Stimulated activated CD8-positive, alpha-beta memory T cell treated with anti-CD3 and anti-CD28 coated beads, Interleukin-15, amount 100 ng/mL, for 24 hours (primary cell): ENCODE data around the gene NR1I3.

Experiments
- DNase-seq: peaks from one replicate; pipeline ENCODE4 v3.0.0-alpha.2; 2020; ENCODE audit warnings: low read depth

NR1I3 gene

DNA sequence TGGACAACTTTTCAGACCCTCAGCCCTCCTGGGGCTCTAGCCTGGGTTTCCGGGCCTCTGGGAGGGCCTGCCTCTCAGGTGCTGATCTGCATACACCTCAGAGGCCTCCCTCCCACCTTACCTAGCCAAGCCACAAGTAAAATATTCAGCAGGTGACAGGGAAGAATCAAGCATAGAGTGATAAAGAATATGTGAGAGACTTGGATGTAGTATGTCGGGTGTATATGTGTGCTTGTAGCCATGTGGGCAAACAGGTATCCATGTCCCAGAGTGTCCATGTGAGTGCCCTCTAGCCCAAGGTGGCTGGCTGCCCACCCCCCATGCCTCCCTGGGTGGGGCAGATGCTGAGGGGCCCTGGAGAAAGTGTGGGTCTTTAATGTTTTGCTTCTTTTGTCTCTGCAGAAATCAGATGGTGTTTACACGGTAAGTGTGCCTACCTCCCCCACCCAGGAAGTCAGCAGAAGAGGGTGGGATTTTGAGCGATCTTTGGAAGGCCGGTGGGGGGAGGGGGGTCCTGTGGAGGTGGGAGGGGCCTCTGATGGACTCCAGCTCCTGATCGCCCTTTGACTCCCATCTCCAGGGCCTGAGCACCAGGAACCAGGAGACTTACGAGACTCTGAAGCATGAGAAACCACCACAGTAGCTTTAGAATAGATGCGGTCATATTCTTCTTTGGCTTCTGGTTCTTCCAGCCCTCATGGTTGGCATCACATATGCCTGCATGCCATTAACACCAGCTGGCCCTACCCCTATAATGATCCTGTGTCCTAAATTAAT, 19.5 kb downstream of the NR1I3 start:
- DNase-seq, result no peak

DNA sequence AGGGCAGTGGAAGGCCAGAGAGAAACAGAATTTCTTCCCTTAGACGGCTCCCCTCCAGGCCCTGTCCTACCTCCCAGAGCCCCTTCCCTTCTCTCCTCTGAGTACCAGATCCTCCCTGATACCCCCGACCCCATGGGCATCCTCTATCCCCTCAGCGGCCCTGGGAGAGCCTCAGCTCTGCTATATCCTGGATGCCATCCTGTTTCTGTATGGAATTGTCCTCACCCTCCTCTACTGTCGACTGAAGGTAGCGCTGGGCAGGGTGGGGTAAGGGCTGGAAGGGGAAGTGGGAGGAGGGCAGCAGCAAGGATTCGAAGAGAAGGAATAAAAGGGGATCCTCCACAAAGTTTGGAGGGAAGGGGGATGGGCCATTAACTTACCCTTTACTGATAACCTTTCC, 20.2 kb downstream of the NR1I3 start:
- no peak for DNase-seq

DNA sequence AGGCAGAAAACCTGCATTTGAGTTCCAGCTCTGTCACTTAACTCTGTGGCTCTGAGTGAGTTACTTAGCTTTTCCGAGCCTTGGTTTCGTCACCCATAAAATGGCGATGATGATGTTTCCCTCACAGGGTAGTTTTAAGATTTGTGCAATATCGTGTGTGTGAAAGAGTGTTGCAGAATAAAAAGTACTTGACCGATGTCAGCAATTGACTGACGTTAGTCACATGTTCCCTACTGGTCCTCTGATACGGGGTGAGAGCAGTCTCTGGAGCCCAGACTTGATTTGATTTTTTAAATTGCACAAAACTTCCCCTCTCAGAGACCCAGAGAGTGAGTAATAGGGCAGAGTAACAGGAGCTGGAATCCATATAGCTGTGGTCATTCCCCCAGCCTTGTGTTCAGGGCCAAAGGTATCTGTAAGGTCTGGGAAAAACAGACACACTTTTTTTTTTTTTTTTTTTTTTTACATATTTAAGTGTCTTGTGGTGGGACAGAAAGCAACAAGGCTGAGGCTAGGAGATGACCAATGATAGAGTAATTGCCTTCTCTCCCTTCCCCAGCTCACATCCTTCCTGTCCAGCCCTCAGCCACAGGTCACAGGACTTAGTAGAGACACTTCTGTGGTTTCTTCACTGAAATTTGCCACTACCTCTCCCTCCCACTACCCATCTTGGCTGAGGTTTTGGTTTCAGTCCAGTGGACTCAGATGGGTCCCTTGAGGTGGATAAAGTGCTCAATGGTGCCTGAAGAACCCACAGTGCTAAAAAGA, 20.9 kb downstream of the NR1I3 start:
- DNase-seq, result no peak

DNA sequence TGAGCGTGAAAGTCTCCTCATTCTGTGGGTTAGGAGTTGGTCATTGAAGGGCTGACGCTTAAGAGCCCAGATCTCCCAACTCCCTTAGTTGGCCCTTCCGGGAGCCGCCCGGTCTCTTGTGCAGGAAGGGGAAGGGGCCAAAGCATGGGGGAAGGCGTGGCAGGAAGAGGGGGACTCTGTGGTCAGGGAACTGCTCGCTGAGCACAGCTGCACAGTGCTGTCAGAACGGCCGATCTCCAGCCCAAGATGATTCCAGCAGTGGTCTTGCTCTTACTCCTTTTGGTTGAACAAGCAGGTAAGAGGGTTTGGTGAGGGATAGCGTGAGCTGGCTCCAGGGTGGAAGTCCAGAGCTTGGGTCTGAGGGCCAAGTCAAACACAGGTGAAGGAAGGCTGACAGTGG, 22.9 kb downstream of the NR1I3 start, which contains the start of gene FCER1G:
Gene FCER1G (plus strand): TSS at position 220 of the 400 bp plus-strand sequence. CDS start 27 bp downstream, at position 247.
- DNase-seq, result no peak

DNA sequence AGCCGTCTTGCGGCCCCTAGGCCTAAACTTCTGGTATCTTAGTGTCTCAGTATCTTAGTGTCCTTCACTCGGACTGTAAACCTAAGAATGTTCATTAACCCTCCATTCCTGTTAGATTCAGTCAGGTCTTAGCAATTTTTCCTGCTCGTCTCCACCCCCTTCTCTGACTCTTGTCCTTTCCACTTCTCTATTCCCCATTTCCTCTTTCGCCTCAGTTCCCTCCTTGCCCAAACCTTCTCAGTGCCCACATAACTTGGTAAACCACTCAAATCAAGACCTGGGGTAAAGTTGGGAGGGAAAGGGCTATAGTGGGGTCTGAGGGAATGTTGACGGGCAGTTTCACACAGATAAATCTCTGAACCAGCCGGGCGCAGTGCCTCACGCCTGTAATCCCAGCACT, 23.6 kb downstream of the NR1I3 start:
- no peak for DNase-seq

DNA sequence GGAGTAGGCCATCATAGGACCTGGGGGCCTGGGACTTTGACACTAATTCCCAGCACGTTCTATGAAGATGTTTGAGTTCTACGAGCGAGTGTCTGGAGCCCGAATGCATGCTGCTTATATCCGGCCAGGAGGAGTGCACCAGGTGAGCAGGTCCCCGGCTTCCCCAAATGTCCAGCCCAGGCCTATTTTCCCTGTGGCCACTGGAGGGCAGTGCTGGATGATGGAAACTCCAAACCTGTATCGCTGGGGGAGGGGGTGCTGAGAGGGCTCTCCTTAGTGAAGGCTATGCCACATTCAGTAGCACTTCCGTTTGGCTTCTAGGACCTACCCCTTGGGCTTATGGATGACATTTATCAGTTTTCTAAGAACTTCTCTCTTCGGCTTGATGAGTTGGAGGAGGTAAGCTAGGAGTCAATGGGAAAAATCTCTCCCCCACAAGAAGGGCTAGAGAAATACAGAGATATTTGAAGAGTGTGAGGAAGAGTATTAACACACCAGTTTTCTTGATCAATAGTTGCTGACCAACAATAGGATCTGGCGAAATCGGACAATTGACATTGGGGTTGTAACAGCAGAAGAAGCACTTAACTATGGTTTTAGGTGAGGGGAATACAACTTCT, 28.1 kb downstream of the NR1I3 start:
- no peak for DNase-seq

DNA sequence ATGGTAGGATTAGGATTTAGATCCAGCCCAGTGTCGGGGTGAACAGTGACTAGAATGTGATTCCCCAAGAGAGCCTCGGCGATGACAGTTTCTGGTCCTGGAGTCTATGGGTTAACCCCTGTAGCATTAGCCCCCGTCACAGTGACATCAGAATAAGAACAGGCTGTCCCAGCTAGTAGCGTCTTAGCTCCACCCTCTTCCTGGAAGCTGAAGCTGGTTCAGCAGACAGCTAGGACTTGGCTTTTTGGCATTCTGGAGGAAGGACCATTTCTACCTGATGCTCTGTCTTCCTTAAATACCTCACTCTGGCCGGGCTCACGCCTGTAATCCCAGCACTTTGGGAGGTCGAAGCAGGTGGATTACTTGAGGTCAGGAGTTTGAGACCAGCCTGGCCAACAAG, 30.8 kb downstream of the NR1I3 start:
- DNase-seq, result no peak

DNA sequence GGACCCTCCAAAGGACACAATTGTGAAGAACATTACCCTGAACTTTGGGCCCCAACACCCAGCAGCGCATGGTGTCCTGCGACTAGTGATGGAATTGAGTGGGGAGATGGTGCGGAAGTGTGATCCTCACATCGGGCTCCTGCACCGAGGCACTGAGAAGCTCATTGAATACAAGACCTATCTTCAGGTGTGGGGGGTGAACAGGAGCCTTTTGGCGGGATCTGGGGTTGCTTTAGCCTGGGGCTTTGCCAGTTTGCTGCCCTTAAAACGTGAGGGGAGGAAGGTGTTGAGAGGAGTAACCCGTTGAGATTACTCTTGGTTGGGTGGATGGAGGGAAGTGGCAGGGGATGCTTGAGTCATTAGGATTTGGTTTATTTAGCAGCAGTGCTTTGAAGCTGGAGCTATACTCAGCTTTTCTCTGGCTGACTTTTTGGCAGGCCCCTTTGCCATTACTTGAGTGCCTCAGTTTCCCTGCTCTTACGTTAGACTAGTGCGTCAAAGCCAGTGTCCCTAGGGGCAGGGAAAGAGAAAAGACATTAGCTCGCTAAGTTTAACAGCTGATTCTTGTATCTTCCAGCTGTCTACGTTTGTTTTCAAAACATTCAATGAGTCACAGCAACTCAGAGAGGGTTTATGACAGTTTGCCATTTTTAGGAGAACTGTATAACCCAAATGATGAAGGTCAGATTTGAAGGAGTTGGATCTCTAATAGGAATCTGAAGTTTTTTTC, 31.4 kb downstream of the NR1I3 start:
- DNase-seq, result no peak

DNA sequence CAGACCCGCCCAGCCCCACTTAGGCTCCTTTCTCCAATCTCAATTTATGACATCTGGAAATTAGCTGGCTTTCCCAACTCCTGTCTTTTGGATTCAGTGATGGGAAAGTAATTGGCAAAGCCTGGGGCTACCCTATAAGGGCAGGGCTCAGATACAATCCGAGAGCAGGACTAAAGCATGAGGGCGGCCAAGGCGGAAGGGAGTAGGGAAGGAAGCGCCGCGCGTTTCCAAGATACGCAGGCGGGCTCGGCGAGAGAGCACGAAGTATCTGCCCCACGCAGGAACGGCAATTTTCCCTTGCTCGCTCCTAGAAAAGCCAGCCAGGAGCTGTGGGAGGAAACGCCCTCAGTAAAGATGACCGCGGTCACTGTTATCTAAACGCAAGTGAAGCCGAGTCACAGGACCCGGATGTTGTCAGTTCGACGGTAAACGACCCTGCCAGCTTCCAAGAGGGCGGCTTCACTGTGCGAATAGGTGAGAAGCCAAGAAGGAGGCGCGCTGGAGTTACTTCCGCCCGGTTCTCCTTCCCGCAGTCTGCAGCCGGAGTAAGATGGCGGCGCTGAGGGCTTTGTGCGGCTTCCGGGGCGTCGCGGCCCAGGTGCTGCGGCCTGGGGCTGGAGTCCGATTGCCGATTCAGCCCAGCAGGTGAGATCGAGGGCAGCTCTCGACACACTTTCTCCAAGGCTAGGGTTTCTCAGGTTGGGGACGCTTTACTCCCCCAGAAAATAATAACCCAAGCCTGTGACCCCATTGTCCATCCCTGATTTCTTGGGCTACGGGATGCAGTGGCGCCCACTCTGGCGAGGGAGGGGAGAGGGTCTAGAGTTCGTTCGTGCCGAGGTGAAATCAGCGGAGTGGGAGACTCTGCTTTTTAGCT, 35.9 kb downstream of the NR1I3 start, which contains the start of gene NDUFS2:
Gene NDUFS2 (plus strand): TSS at position 532 of the 877 bp plus-strand sequence. CDS start 19 bp downstream, at position 551.
- DNase-seq, result peak; percentile 78

DNA sequence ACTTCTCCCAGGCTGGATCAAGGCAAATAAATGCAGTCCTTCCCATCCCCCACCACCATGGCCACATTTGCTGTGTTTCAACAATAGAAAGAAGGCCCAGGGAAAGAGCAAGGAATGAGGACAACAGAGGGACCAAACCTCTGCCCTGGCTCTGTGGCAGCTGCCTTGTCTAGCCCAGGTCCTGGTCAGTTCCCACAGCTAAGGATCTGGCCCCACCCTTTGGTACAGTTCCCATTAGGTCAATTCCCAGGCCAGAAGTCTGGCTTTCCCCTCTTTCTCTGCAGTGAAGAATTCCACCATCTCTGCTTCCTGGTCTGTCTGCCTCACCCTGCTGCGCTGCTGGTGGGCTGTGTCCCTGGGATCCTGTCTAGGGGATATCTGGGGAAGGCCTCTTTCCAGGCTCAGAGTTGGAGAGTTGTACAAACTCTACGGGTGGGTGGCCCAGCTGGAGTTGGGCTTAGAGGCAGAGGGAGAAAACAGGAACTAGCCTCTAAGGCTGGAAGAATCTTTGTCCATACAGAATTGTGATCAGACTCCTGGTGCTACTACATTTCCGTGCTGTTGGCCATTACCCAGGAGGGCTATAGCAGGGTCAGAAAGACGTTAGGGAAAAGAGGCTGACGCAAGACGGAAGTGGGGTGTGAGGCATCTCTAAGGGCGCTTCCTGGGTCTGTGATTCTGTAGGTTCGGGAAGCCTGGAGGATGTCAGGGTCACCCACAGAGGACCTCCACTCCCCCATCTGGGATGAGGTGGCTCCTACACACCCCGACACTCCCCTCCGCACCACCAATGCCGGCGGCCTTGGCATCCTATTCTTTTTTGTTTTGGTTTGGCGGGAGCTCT, 36.8 kb downstream of the NR1I3 start:
- no peak for DNase-seq

DNA sequence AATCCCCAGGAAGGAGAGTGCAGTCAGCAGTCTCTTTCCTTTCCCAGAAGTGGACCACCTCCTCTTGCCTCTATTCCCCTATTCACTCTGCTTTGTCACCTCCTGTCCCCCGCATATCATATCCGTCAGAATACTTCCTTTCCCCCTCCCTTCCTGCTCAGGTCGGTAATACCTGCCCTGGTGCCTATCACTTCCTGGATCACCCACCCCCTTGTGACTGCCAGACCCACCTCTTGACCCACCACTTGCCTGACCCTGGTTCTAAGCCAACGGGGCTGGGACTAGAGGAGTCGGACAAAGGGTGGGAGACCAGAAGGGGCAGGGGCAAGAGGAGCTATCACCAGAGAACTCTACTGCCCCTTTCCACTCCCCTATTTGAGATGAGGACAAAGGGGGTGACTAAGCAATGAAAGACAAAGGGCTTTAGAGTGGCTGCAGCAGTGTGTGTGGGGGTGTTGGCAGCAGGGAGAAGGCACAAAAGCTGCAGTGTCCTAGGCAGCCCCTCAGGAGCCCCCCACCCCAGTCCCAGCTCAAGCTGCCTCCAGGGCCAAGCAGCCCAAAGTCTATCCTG, 37.5 kb downstream of the NR1I3 start:
- no peak for DNase-seq

DNA sequence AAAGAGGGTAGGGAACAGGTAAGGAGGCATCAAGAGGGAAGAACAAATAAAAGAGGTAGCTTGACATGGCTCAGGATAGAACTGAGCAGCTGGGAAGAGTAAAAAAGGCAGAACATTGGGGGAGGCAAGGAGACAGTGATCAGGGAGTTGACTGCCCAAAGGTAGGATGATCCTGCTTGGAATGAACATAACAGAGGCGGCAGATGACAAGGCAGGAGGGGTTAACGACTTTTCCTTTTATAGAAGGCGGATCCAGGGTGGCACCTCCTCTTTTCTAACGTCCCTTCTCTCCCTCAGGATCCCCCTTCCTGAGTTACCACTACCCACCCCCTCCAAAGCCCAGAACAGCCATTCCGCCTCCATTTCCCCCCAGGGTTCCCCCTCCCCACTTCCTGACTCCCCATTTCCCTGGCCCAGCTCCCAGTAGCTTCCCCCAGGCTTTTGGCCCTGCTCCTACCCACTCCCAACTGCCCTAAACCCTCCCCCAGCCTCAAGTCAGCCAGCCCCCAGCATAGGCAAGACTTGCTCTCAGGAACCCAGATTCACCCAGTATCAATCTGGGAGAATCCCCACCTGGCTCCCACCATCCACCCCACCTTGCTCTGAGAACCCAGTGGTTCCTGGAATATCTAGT, 38.4 kb downstream of the NR1I3 start:
- no peak for DNase-seq

DNA sequence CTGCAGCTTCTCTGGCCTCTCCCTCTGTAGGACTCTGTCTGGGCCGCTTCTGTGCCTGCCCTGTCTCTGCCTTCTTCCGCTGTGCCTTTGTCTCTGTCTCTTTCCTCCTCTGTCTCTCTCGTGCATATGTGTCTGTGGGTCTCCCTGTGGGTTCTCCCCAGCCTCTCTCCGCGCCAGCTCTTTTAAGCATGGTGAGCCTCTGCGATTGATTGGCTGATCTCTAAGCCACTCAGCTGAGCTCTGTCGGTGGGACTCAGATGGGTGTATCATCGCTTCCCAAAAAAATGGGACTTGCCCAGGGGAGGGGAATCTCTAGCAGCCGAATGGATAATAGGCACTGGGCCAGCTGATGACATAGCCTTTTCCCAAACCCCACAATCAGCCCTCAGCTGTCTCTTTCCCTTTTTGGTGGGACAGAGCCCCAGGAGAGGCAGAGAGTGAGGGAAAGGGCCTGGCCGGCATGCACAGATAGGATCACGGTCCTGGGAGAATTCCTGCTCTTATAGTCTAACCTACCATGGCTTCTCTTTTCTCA, 39.0 kb downstream of the NR1I3 start, which contains the start of gene ADAMTS4:
Gene ADAMTS4 (minus strand): TSS at position 158 of the 535 bp plus-strand sequence. CDS start 427 bp downstream, outside the sequence.
- DNase-seq, result no peak

DNA sequence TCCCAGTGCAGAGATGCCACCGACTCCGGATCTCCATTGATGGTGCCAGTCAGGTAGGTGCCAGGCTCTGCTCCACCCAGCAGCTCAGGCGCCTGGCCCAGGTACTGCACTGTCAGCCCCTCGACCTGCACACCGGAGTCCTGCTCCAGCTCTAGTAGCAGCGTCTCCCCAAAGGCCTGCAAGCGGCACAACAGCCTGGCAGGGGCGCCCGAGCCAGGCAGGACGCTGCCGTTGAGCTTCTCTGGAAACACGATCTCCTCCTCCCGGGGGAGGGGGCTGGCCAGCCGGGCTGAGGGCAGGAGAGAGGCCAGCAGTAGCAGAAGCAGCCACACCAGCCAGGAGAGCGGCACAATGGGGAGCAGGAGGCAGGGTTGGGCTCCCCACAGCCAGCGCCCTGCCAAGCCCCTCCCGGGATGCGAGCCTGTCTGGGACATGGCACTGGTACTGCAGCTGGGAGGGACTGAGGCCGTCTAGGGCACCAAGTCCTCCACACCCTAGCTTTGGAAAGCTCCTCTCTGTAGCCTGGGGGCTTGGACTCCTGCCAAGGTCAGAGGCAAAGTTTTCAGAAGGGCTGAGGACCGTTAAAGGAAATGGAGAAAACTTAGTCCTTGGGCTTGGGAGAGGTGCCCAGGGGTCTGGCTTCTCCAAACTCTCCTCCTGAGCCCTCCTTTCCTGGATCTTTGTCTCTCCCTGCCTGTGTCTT, 39.7 kb downstream of the NR1I3 start:
- DNase-seq, result no peak

DNA sequence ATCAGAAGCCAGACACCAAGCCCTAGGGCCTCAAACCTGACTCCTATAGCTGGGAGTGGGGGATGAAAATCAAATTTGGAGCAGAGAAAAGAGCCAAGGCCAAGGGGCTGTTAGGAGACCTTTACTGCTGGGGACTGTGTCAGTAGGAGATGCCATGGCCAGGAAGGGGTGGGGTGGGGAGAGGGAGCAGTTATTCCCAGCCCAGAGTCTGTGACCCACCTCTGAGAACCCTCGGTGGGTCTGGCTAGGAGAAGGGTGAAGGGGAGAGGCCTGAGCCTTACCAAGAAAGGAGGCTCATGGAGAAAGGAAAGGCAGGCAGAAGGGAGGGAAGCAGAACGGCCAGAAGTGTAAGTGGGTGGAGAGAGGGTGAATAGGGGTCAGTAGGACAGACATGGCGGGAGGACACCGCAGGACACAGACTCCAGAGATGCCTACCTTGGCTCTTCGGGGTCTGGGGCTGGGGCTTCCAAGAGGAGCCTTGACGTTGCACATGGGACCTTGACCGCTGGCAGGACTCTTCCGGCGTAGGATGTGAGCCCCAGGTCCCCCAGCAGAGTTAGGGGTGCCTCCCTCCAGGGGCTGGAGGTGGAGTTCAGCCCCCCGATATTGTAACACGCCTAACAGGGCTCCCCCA, 40.3 kb downstream of the NR1I3 start:
- no peak for DNase-seq

DNA sequence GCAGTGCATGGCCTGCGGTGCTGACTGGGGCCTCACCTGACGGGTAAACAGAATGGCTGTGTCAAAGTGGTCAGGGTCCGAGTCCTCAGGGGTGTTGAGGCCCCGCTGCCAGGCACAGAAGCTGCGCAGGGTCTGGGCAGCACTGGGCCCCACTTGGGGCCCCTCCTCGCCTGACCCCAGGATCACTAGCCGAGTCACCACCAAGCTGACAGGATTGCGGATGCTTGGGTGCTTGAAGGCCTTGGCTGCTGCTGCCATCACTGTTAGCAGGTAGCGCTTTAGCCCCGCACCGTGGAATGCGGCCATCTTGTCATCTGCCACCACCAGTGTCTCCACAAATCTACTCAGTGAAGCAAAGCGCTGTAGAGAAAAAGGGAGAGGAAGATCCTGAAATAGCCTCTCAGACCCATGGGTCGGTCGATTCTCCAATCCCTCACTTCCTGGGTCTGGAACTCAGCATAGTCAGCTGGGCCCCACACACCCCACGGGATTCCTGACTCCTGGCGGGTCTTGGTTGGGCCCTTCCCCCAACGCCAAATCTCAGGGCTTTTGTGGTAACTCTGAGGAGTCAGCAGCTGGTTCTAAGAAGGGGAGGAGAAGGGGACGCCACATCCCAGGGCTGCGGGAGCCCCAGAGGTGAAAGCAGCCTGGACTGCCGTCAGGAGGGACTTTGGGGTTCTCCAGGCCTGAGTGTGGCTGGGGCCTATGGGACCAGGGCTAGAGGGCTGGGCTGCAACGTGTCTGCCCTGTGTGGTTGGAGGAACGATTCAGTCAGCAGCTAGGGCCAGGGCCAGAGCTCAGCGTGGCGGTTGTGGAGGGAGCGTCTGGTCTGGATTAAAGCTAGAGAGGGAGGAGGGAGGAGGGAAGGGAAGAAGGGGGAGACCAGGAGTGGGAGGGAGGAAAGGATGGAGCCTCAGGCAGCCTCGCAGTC, 41.2 kb downstream of the NR1I3 start:
- no peak for DNase-seq

DNA sequence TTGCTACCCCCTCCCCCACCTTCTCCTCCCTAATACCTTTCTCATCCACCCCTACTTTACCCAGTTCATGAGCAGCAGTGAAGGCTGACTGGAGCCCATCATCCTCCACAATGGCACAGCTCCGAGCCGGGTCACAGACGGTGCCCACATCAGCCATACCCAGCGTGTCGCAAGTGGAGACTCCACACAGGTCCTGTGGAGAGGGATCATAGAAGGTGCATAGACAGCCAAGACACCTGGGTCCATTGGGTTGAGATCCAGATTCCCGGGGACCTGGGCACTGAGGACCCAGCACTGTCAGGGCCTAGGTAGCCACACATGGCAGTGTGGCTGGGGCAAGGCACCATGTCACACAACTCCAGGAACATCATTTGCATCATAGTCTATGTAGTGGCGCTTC, 41.9 kb downstream of the NR1I3 start:
- DNase-seq, result no peak
